GM12891 (cell line): ENCODE results near the gene EIPR1.
A peak's percentile ranks its signal among the peaks of the same experiment; 100 is the strongest.

Experiments
- DNase-seq: peaks from one replicate; pipeline ENCODE4 v3.0.0; 2011; ENCODE audit warnings: low spot score; ENCODE audit not compliant: insufficient read length
- FAIRE-seq: peaks from 2 replicates; lab custom pipeline; 2011; peaks lifted over from hg19 to GRCh38; lab: Jason Lieb, UNC
- PAX5 ChIP-seq: IDR thresholded peaks from 2 replicates; pipeline ENCODE4 v1.6.1; 2011; ENCODE audit warnings: low read length, moderate library complexity, mild to moderate bottlenecking; ENCODE audit not compliant: insufficient read depth, severe bottlenecking
- POLR2A ChIP-seq: IDR thresholded peaks from 2 replicates; pipeline ENCODE4 v1.6.1; 2011; ENCODE audit warnings: low read depth, low read length, control low read depth
- POLR2AphosphoS5 ChIP-seq: IDR thresholded peaks from 2 replicates; pipeline ENCODE4 v1.6.1; 2011; ENCODE audit warnings: low read depth, low read length, control low read depth
- POU2F2 ChIP-seq: IDR thresholded peaks from 2 replicates; pipeline ENCODE4 v1.6.1; 2011; ENCODE audit warnings: low read depth, mild to moderate bottlenecking, control low read depth, low read length, moderate library complexity
- SPI1 ChIP-seq: IDR thresholded peaks from 2 replicates; pipeline ENCODE4 v1.6.1; 2011; ENCODE audit warnings: low read depth, low read length, control low read depth
- TAF1 ChIP-seq: IDR thresholded peaks from 2 replicates; pipeline ENCODE4 v1.6.1; 2011; ENCODE audit warnings: low read depth, low read length, control low read depth

Gene EIPR1

DNA sequence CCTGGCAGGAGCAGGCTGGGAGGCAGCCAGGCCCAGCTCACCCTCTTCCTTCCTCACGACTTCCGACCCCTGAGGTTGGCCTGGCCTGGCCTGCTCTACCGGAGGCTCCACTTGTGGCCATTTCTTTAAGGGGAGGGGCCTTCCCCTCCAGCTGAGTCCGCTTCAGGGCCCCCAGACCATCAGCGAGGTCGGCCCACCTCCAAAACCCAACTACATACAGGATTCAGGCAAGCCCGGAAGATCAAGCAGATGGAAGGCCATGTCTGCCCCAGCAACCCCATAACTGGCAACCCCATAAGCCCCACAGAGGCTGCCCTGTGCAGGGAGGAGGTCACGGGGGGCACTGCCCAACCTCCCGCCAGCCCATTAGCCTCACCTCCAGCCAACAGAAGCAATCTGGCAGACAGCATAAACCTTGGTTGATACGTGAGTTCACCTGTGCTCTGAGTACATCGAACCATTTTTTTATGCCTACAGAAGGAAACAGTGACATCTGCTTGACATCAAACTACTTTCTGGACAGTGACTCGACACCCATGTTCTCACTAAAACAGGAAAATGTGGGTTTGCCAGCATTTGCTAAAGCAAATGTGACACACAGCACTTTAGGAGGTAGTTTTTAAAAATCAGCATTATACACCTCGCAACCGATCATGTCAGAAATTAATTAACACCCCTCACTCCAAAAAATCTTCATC, 98.9 kb downstream of the EIPR1 start:
- DNase-seq (no peak), FAIRE-seq (no peak)
- TF ChIP-seq POU2F2 = no peak
- no peak for TF ChIP-seq SPI1
- no peak for TF ChIP-seq POLR2AphosphoS5
- TF ChIP-seq TAF1 = no peak

DNA sequence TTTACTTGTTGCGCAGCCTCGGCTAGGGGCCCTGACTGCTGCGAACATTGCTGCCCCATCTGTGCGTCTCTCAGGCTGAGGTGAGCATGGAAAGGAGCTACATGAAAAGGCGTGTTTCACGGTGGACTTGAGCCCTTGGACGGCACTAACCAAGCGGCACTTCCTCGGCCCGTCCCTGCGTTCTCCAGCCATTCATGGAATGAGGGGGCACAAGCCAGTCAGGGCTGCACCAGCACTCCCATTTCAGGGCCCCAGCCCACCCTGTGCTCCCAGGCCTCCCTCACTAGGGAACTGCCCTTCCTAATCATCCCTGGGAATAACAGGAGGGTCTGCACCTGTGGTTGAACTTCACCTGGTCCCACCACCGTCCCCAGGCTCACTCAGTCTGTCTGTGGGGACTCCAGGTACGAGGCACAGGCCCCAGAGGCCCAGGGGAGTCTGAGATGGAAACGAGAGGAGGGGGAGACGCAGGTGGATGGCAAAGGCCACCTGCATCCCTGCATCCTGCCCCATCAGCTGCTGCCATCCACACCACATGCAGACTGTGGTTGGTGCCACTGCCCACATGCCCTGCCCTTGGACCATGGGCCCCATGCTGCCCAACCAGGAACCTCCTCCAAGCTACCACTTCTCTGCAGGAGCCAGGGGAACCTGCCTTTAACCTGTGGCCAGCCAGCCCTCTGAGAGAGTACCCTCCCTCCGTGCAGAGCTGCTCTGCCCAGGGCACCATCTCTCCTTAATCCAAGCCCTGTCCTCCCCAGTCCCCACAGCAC, 99.7 kb downstream of the EIPR1 start:
- no peak for DNase-seq
- TF ChIP-seq PAX5 (no peak), POLR2A (no peak), TAF1 (no peak), POU2F2 (no peak), POLR2AphosphoS5 (no peak), SPI1 (no peak)
- FAIRE-seq = no peak

DNA sequence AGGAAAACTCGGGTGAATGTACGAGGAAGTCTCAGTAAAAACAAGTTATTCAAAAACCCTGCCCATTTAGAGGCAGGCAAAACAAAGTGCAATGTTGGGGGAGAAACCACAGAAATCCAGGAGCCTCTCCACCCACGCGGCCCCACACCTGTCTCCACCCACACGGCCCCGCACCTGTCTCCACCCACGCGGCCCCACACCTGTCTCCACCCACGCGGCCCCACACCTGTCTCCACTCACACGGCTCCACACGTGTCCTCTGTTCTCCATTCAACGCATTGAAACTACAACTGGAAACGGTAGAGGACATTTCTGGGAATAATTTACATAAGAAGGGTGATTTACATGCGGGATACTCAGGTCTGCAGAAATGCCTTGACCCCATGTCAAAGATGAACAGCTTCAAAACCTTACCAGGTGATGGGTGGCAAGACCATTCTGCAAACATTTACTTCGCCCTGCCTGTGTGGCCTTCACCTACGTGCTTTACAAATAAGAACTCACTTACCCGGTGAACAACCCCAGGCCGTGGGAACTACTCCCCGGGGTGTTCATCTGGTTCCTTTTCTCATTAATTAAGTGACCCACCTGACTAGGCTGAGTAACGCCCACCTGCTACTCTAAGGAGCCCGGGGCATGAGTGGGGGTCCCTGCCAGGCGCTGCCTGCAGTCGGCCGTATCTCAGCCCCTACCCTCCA, 100.4 kb downstream of the EIPR1 start:
- DNase-seq (no peak), FAIRE-seq (no peak)
- TF ChIP-seq POLR2A (no peak), POLR2AphosphoS5 (no peak), POU2F2 (no peak), SPI1 (no peak), PAX5 (no peak), TAF1 (no peak)

DNA sequence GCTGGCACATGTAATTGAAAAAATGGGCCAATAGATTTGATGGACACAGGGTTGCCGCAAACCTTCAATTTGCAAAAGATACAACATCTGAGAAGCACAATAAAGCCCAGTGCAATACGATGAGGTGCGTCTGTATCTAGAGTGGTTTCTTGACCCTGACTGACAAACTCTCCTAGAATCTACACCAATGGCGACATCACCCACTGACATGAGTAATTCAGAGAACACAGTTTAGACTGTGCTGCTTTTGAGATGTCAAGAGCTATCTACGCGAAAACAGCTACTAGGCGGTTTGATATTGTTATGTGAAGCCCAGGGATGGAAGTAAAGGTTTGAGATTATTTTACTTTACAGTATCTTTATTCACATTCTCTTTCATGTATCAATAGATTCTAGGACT, 104.9 kb downstream of the EIPR1 start:
- FAIRE-seq (no peak), DNase-seq (no peak)
- no peak for TF ChIP-seq POLR2AphosphoS5
- no peak for TF ChIP-seq POU2F2
- no peak for TF ChIP-seq SPI1
- no peak for TF ChIP-seq PAX5
- no peak for TF ChIP-seq POLR2A
- no peak for TF ChIP-seq TAF1

DNA sequence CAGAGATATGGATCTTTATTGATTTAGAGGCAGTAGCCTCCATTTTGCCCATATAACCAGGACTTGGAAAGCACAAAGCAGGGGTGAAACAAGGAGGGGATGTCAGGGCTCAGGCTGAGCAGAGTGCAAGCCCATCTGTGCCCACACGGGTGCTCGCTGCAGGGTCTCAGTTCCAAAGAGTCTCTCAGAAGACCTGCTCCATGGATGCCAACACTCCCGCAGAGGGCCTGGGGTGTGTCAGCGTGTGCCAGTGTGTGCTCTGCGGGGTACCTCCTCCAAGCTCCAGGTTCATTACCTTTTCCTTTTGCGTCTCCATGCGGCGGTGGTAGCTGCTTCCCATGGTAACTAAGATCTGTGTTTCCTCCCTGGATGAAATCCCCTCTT, 107.5 kb downstream of the EIPR1 start:
- TF ChIP-seq POLR2A (no peak), POU2F2 (no peak), TAF1 (no peak), PAX5 (no peak), SPI1 (no peak), POLR2AphosphoS5 (no peak)
- DNase-seq (no peak), FAIRE-seq (no peak)

DNA sequence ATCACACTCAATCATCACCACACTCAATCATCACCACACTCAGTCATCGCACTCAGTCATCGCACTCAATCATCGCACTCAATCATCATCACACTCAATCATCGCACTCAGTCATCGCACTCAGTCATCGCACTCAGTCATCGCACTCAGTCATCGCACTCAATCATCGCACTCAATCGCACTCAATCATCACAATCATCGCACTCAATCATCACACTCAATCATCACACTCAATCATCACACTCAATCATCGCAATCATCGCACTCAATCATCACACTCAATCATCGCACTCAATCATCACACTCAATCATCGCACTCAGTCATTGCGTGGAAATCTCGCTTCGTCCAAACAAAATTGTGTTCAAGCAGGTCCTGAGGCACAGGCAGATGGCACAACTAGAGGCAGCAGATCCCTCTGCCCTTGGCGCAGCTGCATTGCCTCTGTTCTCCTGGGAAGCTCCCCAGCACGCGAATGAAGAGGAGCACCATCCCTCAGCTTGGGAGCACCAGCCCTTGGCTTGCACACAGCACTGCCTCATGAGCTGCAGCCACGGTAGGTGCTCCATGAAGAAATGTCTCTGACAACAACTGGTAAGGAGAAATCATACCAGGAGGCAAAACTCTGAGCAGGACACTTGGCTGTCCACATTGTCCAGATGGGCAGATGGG, 108.1 kb downstream of the EIPR1 start:
- TF ChIP-seq SPI1 (no peak), POLR2A (no peak), PAX5 (no peak), TAF1 (no peak), POLR2AphosphoS5 (no peak), POU2F2 (no peak)
- DNase-seq (no peak), FAIRE-seq (peak; percentile 90)

DNA sequence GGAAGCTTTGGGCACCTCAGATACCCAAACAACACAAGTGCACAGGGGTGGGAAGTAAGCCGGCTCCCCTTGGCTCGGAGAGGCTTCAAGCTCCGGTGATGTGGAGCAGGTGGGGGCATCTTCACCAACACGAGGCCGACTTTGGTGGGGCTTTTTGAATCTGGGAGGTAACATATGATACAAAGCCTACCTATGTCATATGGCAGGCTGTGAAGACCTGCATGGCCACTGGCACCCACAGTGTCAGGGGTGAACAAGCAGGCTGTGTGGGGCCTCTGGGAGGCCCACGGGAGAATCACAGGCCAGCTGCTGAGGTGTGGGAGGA, 109.0 kb downstream of the EIPR1 start:
- DNase-seq (no peak), FAIRE-seq (no peak)
- no peak for TF ChIP-seq POLR2A
- TF ChIP-seq SPI1 = no peak
- no peak for TF ChIP-seq POLR2AphosphoS5
- no peak for TF ChIP-seq PAX5
- no peak for TF ChIP-seq POU2F2
- no peak for TF ChIP-seq TAF1

DNA sequence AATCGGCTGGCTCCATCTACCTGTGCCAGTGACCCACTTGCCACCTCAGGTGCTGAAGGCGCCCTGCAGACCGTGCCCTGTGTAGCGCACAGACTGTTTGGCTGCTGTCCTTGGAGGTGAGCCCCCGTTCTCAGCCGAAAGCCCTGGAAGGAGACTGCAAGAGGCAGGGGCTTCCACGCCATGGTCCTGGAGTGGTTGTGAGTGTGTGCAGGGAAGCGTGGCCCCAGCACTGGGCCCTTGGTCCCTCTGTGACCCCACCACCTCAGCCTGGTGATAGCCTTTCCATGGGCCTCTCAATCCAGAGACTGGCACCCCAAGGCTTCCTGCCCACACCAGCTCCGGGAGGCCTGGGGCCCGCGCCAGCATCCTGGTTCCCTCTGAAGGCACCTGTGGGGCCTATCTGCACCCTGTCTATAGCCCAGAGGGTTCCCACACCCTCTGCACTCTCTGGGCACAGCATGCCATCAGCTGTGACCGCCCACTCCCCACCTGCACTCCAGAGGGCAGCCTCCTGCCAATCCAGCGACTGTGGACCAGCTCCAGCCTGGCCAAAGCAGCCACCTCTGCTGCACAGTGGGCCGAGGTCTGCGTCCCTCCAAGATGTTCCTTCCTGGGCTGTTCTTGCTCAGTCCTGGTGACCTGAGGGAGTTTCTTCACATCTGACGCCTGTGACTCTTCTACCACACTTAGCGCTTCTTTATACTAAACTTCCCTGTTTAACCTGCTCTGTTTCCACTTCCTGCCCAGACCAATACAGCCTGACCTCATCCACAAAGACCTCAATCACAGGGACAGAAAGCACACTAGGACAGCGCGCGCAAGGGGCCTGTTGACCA, 109.5 kb downstream of the EIPR1 start:
- FAIRE-seq (no peak), DNase-seq (no peak)
- TF ChIP-seq POLR2AphosphoS5 (no peak), POU2F2 (no peak), POLR2A (no peak), SPI1 (no peak), TAF1 (no peak), PAX5 (no peak)
